GM18951 (cell line): ENCODE data around the gene TMEM86B.

Experiments used
- POLR2A ChIP-seq: IDR thresholded peaks from 4 replicates; pipeline ENCODE4 v1.6.1; 2011; ENCODE audit warnings: mild to moderate bottlenecking; ENCODE audit not compliant: insufficient read length, insufficient read depth; ENCODE audit errors: extremely low read depth
- in situ Hi-C: fragments of 300-500 bp; cut with MboI; formaldehyde crosslinking; loops from one replicate; pipeline ENCODE4 v1.12.0; 2022; ENCODE audit warnings: low sequenced_read_pairs, mixed read lengths, inconsistent platforms; ENCODE audit not compliant: unreplicated experiment

Gene TMEM86B

GRCh38 chr19:55179606-55180484, 48.7 kb downstream of the TMEM86B start, which contains the start of gene SYT5:
SYT5 (minus strand) TSS chr19:55180289; CDS start chr19:55179041, 1,248 bp downstream.
- in situ Hi-C loops: no loop called here
- no peak for TF ChIP-seq POLR2A

- no peak for TF ChIP-seq POLR2A
- in situ Hi-C loops: no loop called here
Measured at GRCh38 chr19:55178781-55179599, 49.6 kb downstream of the TMEM86B start.
